A549 (cell line): Measurements from ENCODE around the gene GAB1. TPM values are rescaled to one million over a fixed set of nuclear protein-coding genes. Genes with fewer than 3 reads are reported as not detected.

Experiments
- ATAC-seq, 2 experiments: fragments of 200-7000 bp in 1 of 2; fragments of >200 bp in 1 of 2; cut with Nextera tagmentation in 1 of 2; cut with Tn5 transposase in 1 of 2; 3 replicates each; pipeline versions ENCODE4 v1.8.0 to v1.9.1; 2018 to 2020; ENCODE audit warnings: mild to moderate bottlenecking in 1 of 2, moderate library complexity in 1 of 2
- CTCF ChIA-PET: fragments of 300-600 bp; sonication (Branson Sonifier 250); formaldehyde crosslinking; extraction: SDS; loops from one replicate; lab custom pipeline; 2021; ENCODE audit warnings: antibody characterized with exemption, inconsistent platforms; lab: Yijun Ruan, JAX
- POLR2A ChIA-PET: fragments of 350-600 bp; formaldehyde crosslinking; extraction: SDS; loops from one replicate; lab custom pipeline; 2021; ENCODE audit warnings: antibody characterized with exemption, inconsistent platforms; lab: Yijun Ruan, JAX
- DNase-seq, 2 experiments: peaks; one replicate each; pipeline versions ENCODE4 v3.0.0 to v3.0.0-alpha.2; 2011 to 2016; ENCODE audit warnings: low read depth in 1 of 2, low spot score in 1 of 2
- FAIRE-seq: peaks from 2 replicates; lab custom pipeline; 2011; peaks lifted over from hg19 to GRCh38; lab: Jason Lieb, UNC
- H3K27ac ChIP-seq, 2 experiments: fragments of >200 bp; sonication (Bioruptor Twin); formaldehyde crosslinking; 3 replicates each; pipeline ENCODE4 v1.5.1; 2016 to 2017
- H3K4me1 ChIP-seq: fragments of >200 bp; sonication (Bioruptor Twin); formaldehyde crosslinking; 3 replicates; pipeline ENCODE4 v1.6.1; 2016
- H3K4me2 ChIP-seq: fragments of >200 bp; sonication (Bioruptor Twin); formaldehyde crosslinking; 3 replicates; pipeline ENCODE4 v1.6.1; 2016
- H3K4me3 ChIP-seq: fragments of >200 bp; sonication (Bioruptor Twin); formaldehyde crosslinking; 3 replicates; pipeline ENCODE4 v1.5.1; 2016
- H3K9me3 ChIP-seq: fragments of >200 bp; sonication (Bioruptor Twin); formaldehyde crosslinking; 3 replicates; pipeline ENCODE4 v1.6.1; 2016
- BHLHE40 ChIP-seq: IDR thresholded peaks from 2 replicates; pipeline ENCODE4 v1.6.1; 2012; ENCODE audit warnings: low read depth, low read length, inconsistent platforms
- CBX2 ChIP-seq: fragments of 200-600 bp; sonication (generic); IDR thresholded peaks from 2 replicates; pipeline ENCODE4 v1.6.1; 2016; ENCODE audit warnings: low read depth, mild to moderate bottlenecking, borderline replicate concordance
- CEBPB ChIP-seq, 2 experiments: fragments of >200 bp in 1 of 2; sonication (Bioruptor Twin) in 1 of 2; formaldehyde crosslinking in 1 of 2; IDR thresholded peaks; 2 replicates each; pipeline ENCODE4 v1.6.1; 2012 to 2016
- CHD4 ChIP-seq: fragments of 200-600 bp; sonication (generic); IDR thresholded peaks from 2 replicates; pipeline ENCODE4 v1.6.1; 2016; ENCODE audit warnings: antibody characterized with exemption, mild to moderate bottlenecking, borderline replicate concordance
- EHF ChIP-seq: fragments of 250-450 bp; sonication (Bioruptor Pico); IDR thresholded peaks from 2 replicates; pipeline ENCODE4 v1.5.0; 2020; ENCODE audit warnings: mild to moderate bottlenecking
- FOSB ChIP-seq: fragments of 250-450 bp; sonication (Bioruptor Pico); IDR thresholded peaks from 2 replicates; pipeline ENCODE4 v1.5.0; 2020; ENCODE audit warnings: mild to moderate bottlenecking, moderate library complexity
- HEYL ChIP-seq: fragments of 250-450 bp; sonication (Bioruptor Pico); IDR thresholded peaks from 2 replicates; pipeline ENCODE4 v1.8.0; 2021; ENCODE audit warnings: mild to moderate bottlenecking, moderate library complexity
- HOXB5 ChIP-seq: fragments of 250-450 bp; sonication (Bioruptor Pico); IDR thresholded peaks from 2 replicates; pipeline ENCODE4 v1.5.0; 2020; ENCODE audit warnings: mild to moderate bottlenecking, moderate library complexity
- JUNB ChIP-seq: fragments of >200 bp; sonication (Bioruptor Twin); formaldehyde crosslinking; IDR thresholded peaks from 2 replicates; pipeline ENCODE4 v1.6.1; 2016
- KDM5A ChIP-seq: fragments of 200-600 bp; sonication (generic); IDR thresholded peaks from 2 replicates; pipeline ENCODE4 v1.6.1; 2016; ENCODE audit warnings: antibody characterized with exemption, mild to moderate bottlenecking
- MAFK ChIP-seq: fragments of 450-650 bp; IDR thresholded peaks from 2 replicates; pipeline ENCODE4 v1.6.1; 2014; ENCODE audit not compliant: partially characterized antibody
- POLR2AphosphoS2 ChIP-seq: conservative IDR thresholded peaks from 2 replicates; pipeline ENCODE4 v1.6.1; 2012; ENCODE audit warnings: low read length, improper control_type of control experiment, inconsistent platforms
- REST ChIP-seq: fragments of 200-600 bp; sonication (generic); IDR thresholded peaks from 2 replicates; pipeline ENCODE4 v1.6.1; 2016; ENCODE audit warnings: antibody characterized with exemption, mild to moderate bottlenecking, moderate library complexity
- SREBF2 ChIP-seq: fragments of 450-650 bp; IDR thresholded peaks from 2 replicates; pipeline ENCODE4 v1.6.1; 2014; ENCODE audit warnings: mild to moderate bottlenecking, moderate library complexity
- ZNF302 ChIP-seq: fragments of 250-450 bp; sonication (Bioruptor Pico); IDR thresholded peaks from 2 replicates; pipeline ENCODE4 v1.9.0; 2021; ENCODE audit warnings: inconsistent platforms, mild to moderate bottlenecking, moderate library complexity
- ZSCAN20 ChIP-seq: fragments of 250-450 bp; sonication (Bioruptor Pico); IDR thresholded peaks from 2 replicates; pipeline ENCODE4 v1.8.0; 2022; ENCODE audit warnings: mild to moderate bottlenecking, moderate library complexity
- WGBS: methylation state at CpG from one replicate; pipeline ENCODE4 v1.1.6; 2017; ENCODE audit errors: missing lambda C conversion rate; 5-methylcytosine and 5-hydroxymethylcytosine counted together
- polyA plus RNA-seq, 4 experiments: library from polyadenylated mRNA; depleted of rRNA in 3 of 4; stranded (reverse); fragments of >200 nt; fragmentation: RNase III in 1 of 4; extraction: RNeasy Plus Mini Kit Qiagen cat#74134 plus additional on column Dnase treatment in 1 of 4; gene quantifications; 2 replicates in 3 of 4; 3 replicates in 1 of 4; pipeline ENCODE4 v1.2.3, GENCODE V29; 2011 to 2017
- TF ChIP-seq, protein P1 (sequence below): fragments of 450-650 bp; IDR thresholded peaks from 2 replicates; pipeline ENCODE4 v1.6.1; 2014; ENCODE audit warnings: antibody characterized with exemption
- TF ChIP-seq, protein P2 (sequence below): fragments of >200 bp; sonication (Bioruptor Twin); formaldehyde crosslinking; IDR thresholded peaks from 3 replicates; pipeline ENCODE4 v1.6.1; 2016
- TF ChIP-seq, protein P3 (sequence below): fragments of 250-450 bp; sonication (Bioruptor Pico); IDR thresholded peaks from 2 replicates; pipeline ENCODE4 v1.5.0; 2020; ENCODE audit warnings: low read depth, mild to moderate bottlenecking, moderate library complexity
- TF ChIP-seq, protein P4 (sequence below): fragments of 150-350 bp; IDR thresholded peaks from 2 replicates; pipeline ENCODE4 v1.6.1; 2014; ENCODE audit warnings: low read depth, mild to moderate bottlenecking, low read length
- TF ChIP-seq, protein P5 (sequence below): IDR thresholded peaks from 2 replicates; pipeline ENCODE4 v1.6.1; 2012; ENCODE audit warnings: low read depth, borderline replicate concordance
- TF ChIP-seq, protein P6 (sequence below): fragments of 250-450 bp; sonication (Bioruptor Pico); IDR thresholded peaks from 2 replicates; pipeline ENCODE4 v1.5.0; 2021; ENCODE audit warnings: mild to moderate bottlenecking, moderate library complexity, borderline replicate concordance
- TF ChIP-seq, protein P7 (sequence below): IDR thresholded peaks from 2 replicates; pipeline ENCODE4 v1.6.1; 2012

Gene GAB1
- polyA plus RNA-seq, 2 of the 4 experiments (the other 2 are of a cell fraction) = 2.3 to 3.6 TPM

- TF ChIP-seq, protein P1, sequence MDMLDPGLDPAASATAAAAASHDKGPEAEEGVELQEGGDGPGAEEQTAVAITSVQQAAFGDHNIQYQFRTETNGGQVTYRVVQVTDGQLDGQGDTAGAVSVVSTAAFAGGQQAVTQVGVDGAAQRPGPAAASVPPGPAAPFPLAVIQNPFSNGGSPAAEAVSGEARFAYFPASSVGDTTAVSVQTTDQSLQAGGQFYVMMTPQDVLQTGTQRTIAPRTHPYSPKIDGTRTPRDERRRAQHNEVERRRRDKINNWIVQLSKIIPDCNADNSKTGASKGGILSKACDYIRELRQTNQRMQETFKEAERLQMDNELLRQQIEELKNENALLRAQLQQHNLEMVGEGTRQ = no peak
- TF ChIP-seq, protein P2, sequence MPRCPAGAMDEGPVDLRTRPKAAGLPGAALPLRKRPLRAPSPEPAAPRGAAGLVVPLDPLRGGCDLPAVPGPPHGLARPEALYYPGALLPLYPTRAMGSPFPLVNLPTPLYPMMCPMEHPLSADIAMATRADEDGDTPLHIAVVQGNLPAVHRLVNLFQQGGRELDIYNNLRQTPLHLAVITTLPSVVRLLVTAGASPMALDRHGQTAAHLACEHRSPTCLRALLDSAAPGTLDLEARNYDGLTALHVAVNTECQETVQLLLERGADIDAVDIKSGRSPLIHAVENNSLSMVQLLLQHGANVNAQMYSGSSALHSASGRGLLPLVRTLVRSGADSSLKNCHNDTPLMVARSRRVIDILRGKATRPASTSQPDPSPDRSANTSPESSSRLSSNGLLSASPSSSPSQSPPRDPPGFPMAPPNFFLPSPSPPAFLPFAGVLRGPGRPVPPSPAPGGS = no peak
- TF ChIP-seq SREBF2 (no peak), BHLHE40 (no peak), EHF (CRISPR knock-in tag) (no peak), CBX2 (no peak), CHD4 (no peak), HOXB5 (CRISPR knock-in tag) (no peak)
- TF ChIP-seq, protein P3, sequence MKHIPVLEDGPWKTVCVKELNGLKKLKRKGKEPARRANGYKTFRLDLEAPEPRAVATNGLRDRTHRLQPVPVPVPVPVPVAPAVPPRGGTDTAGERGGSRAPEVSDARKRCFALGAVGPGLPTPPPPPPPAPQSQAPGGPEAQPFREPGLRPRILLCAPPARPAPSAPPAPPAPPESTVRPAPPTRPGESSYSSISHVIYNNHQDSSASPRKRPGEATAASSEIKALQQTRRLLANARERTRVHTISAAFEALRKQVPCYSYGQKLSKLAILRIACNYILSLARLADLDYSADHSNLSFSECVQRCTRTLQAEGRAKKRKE = no peak
These were observed 105.0 kb downstream of the GAB1 start (continued) for GRCh38 chr4:143441678-143442077.

- Histone ChIP-seq H3K4me2 (no peak overlapping the region), H3K4me3 (no peak overlapping the region), H3K27ac (no peak overlapping the region), H3K9me3 (no peaks in the 10 kb centered on the region), H3K4me1 (no peaks in the 10 kb centered on the region)
- ATAC-seq (no peak), FAIRE-seq (no peak), DNase-seq (no peak)
- CTCF ChIA-PET = no interaction called here
- POLR2A ChIA-PET = no interaction called here
- WGBS = 21% methylated on average over 1 of the region's 1 CpG
- TF ChIP-seq ZNF302 (no peak), POLR2AphosphoS2 (no peak), SREBF2 (no peak), MAFK (no peak), CEBPB (IDR thresholded peaks at IDR 0.05) (no peak), HEYL (CRISPR knock-in tag) (no peak), JUNB (no peak), FOSB (no peak), KDM5A (no peak), ZSCAN20 (CRISPR knock-in tag) (no peak), REST (no peak)
- TF ChIP-seq, protein P4, sequence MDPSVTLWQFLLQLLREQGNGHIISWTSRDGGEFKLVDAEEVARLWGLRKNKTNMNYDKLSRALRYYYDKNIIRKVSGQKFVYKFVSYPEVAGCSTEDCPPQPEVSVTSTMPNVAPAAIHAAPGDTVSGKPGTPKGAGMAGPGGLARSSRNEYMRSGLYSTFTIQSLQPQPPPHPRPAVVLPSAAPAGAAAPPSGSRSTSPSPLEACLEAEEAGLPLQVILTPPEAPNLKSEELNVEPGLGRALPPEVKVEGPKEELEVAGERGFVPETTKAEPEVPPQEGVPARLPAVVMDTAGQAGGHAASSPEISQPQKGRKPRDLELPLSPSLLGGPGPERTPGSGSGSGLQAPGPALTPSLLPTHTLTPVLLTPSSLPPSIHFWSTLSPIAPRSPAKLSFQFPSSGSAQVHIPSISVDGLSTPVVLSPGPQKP = no peak
- TF ChIP-seq, protein P5, sequence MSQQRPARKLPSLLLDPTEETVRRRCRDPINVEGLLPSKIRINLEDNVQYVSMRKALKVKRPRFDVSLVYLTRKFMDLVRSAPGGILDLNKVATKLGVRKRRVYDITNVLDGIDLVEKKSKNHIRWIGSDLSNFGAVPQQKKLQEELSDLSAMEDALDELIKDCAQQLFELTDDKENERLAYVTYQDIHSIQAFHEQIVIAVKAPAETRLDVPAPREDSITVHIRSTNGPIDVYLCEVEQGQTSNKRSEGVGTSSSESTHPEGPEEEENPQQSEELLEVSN = no peak
- TF ChIP-seq, protein P6, sequence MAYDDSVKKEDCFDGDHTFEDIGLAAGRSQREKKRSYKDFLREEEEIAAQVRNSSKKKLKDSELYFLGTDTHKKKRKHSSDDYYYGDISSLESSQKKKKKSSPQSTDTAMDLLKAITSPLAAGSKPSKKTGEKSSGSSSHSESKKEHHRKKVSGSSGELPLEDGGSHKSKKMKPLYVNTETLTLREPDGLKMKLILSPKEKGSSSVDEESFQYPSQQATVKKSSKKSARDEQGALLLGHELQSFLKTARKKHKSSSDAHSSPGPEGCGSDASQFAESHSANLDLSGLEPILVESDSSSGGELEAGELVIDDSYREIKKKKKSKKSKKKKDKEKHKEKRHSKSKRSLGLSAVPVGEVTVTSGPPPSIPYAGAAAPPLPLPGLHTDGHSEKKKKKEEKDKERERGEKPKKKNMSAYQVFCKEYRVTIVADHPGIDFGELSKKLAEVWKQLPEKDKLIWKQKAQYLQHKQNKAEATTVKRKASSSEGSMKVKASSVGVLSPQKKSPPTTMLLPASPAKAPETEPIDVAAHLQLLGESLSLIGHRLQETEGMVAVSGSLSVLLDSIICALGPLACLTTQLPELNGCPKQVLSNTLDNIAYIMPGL = no peak
- TF ChIP-seq, protein P7, sequence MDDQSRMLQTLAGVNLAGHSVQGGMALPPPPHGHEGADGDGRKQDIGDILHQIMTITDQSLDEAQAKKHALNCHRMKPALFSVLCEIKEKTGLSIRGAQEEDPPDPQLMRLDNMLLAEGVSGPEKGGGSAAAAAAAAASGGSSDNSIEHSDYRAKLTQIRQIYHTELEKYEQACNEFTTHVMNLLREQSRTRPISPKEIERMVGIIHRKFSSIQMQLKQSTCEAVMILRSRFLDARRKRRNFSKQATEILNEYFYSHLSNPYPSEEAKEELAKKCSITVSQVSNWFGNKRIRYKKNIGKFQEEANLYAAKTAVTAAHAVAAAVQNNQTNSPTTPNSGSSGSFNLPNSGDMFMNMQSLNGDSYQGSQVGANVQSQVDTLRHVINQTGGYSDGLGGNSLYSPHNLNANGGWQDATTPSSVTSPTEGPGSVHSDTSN = no peak
These were observed 107.1 kb downstream of the GAB1 start for GRCh38 chr4:143443728-143444127.
